A673 (cell line): ENCODE results near the gene PDE10A.

ENCODE experiments used
- CTCF ChIP-seq: fragments of 300-800, 200-600 bp; sonication (generic); conservative IDR thresholded peaks from 2 replicates; pipeline ENCODE4 v1.5.1; 2017; ENCODE audit warnings: low read depth, mild to moderate bottlenecking, antibody characterized with exemption, low read length, moderate library complexity, mixed read lengths
- EZH2 ChIP-seq: fragments of 200-600 bp; sonication (generic); IDR thresholded peaks from 2 replicates; pipeline ENCODE4 v1.6.1; 2017; ENCODE audit warnings: borderline replicate concordance, low read depth, mild to moderate bottlenecking, mixed read lengths, antibody characterized with exemption, low read length; ENCODE audit not compliant: poor library complexity, severe bottlenecking

- TF ChIP-seq CTCF (no peak), EZH2 (no peak)
Measured at GRCh38 chr6:165536911-165537310, 126.1 kb downstream of the PDE10A start.
